ENCODE measurements around the gene ANKFY1.

Gene ANKFY1

GRCh38 chr17:4272972-4273368 is 9.2 kb upstream of the ANKFY1 start:
- H3K36me3 ChIP-seq (ENCODE audit: control insufficient read depth, low read length): peaks cover 90% of the 10 kb centered on the region
- H3K79me2 ChIP-seq (ENCODE audit: control insufficient read depth, low read length): peaks cover 46% of the 10 kb centered on the region
- no peak overlapping the region for H3K4me3 ChIP-seq (ENCODE audit: low read length)
- no peak for TF ChIP-seq EZH2phosphoT487 (IDR thresholded peaks at IDR 0.05; ENCODE audit: borderline replicate concordance, low read length)
- no peak for TF ChIP-seq CTCF (IDR thresholded peaks at IDR 0.05; ENCODE audit: low read depth, low read length, poor library complexity, severe bottlenecking)
- H3K4me2 ChIP-seq (ENCODE audit: low read length): no peak overlapping the region
- H3K4me1 ChIP-seq (ENCODE audit: control insufficient read depth, low read length): no peaks in the 10 kb centered on the region
- H3K9me3 ChIP-seq (ENCODE audit: control insufficient read depth, insufficient read depth, low read length): no peaks in the 10 kb centered on the region
- no peak overlapping the region for H3K27ac ChIP-seq (ENCODE audit: low read depth, low read length)
- H3K27me3 ChIP-seq (ENCODE audit: control insufficient read depth, low read length): no peaks in the 10 kb centered on the region
- H3K9me2 ChIP-seq (replicated peaks; ENCODE audit: control insufficient read depth, low read length): no peaks in the 10 kb centered on the region
- H4K20me1 ChIP-seq (ENCODE audit: control insufficient read depth, insufficient read depth, low read depth, low read length): peaks cover 25% of the 10 kb centered on the region
- peaks cover 67% of the 10 kb centered on the region for H3F3A ChIP-seq (ENCODE audit: control insufficient read depth, insufficient read depth)

- Histone ChIP-seq H3K27ac (ENCODE audit: low read depth, low read length) (no peak overlapping the region), H3K27me3 (ENCODE audit: control insufficient read depth, low read length) (no peaks in the 10 kb centered on the region), H3F3A (ENCODE audit: control insufficient read depth, insufficient read depth) (peaks cover 68% of the 10 kb centered on the region), H3K9me3 (ENCODE audit: control insufficient read depth, insufficient read depth, low read length) (no peaks in the 10 kb centered on the region), H3K79me2 (ENCODE audit: control insufficient read depth, low read length) (peaks cover 40% of the 10 kb centered on the region), H3K36me3 (ENCODE audit: control insufficient read depth, low read length) (peaks cover 89% of the 10 kb centered on the region), H3K4me2 (ENCODE audit: low read length) (no peak overlapping the region), H3K4me1 (ENCODE audit: control insufficient read depth, low read length) (no peaks in the 10 kb centered on the region), H3K9me2 (replicated peaks; ENCODE audit: control insufficient read depth, low read length) (no peaks in the 10 kb centered on the region), H4K20me1 (ENCODE audit: control insufficient read depth, insufficient read depth, low read depth, low read length) (peaks cover 25% of the 10 kb centered on the region), H3K4me3 (ENCODE audit: low read length) (no peak overlapping the region)
- no peak for TF ChIP-seq EZH2phosphoT487 (IDR thresholded peaks at IDR 0.05; ENCODE audit: borderline replicate concordance, low read length)
- TF ChIP-seq CTCF (IDR thresholded peaks at IDR 0.05; ENCODE audit: low read depth, low read length, poor library complexity, severe bottlenecking): no peak
These were observed 8.6 kb upstream of the ANKFY1 start for GRCh38 chr17:4272213-4272971.

GRCh38 chr17:4270736-4271135 is 7.0 kb upstream of the ANKFY1 start:
- Histone ChIP-seq H3K27ac (ENCODE audit: low read depth, low read length) (no peak overlapping the region), H3K4me1 (ENCODE audit: control insufficient read depth, low read length) (no peaks in the 10 kb centered on the region), H3K9me2 (replicated peaks; ENCODE audit: control insufficient read depth, low read length) (no peaks in the 10 kb centered on the region), H3K27me3 (ENCODE audit: control insufficient read depth, low read length) (no peaks in the 10 kb centered on the region), H3K4me3 (ENCODE audit: low read length) (no peak overlapping the region), H3F3A (ENCODE audit: control insufficient read depth, insufficient read depth) (peaks cover 71% of the 10 kb centered on the region), H4K20me1 (ENCODE audit: control insufficient read depth, insufficient read depth, low read depth, low read length) (peaks cover 12% of the 10 kb centered on the region), H3K9me3 (ENCODE audit: control insufficient read depth, insufficient read depth, low read length) (no peaks in the 10 kb centered on the region), H3K79me2 (ENCODE audit: control insufficient read depth, low read length) (peaks cover 24% of the 10 kb centered on the region), H3K36me3 (ENCODE audit: control insufficient read depth, low read length) (peaks cover 73% of the 10 kb centered on the region), H3K4me2 (ENCODE audit: low read length) (no peak overlapping the region)
- no peak for TF ChIP-seq CTCF (IDR thresholded peaks at IDR 0.05; ENCODE audit: low read depth, low read length, poor library complexity, severe bottlenecking)
- no peak for TF ChIP-seq EZH2phosphoT487 (IDR thresholded peaks at IDR 0.05; ENCODE audit: borderline replicate concordance, low read length)

Data from DOHH2 (cell line).